H9 (cell line): ENCODE measurements around the gene AMACR. TPM values are rescaled to one million over a fixed set of nuclear protein-coding genes. Genes with fewer than 3 reads are reported as not detected.

Source experiments
- DNase-seq: peaks from one replicate; pipeline ENCODE4 v3.0.0-alpha.2; 2017
- H2AFZ ChIP-seq: one replicate; pipeline ENCODE4 v1.6.1; 2013; ENCODE audit warnings: mild to moderate bottlenecking, low read length, control low read depth, moderate library complexity
- H2AK5ac ChIP-seq: 2 replicates; pipeline ENCODE4 v1.6.1; 2013; ENCODE audit warnings: low read length, control low read depth, mixed read lengths; ENCODE audit not compliant: insufficient read length
- H2BK120ac ChIP-seq: one replicate; pipeline ENCODE4 v1.6.1; 2013; ENCODE audit warnings: low read depth, mild to moderate bottlenecking, low read length, control low read depth, inconsistent platforms; ENCODE audit not compliant: poor library complexity, severe bottlenecking
- H2BK12ac ChIP-seq: 2 replicates; pipeline ENCODE4 v1.6.1; 2013; ENCODE audit warnings: low read length, control low read depth, mixed read lengths, low read depth; ENCODE audit not compliant: insufficient read length
- H2BK15ac ChIP-seq: 2 replicates; pipeline ENCODE4 v1.6.1; 2013; ENCODE audit warnings: low read depth, low read length, control low read depth
- H2BK20ac ChIP-seq: one replicate; pipeline ENCODE4 v1.6.1; 2013; ENCODE audit warnings: low read depth, mild to moderate bottlenecking, low read length, control low read depth, inconsistent platforms; ENCODE audit not compliant: poor library complexity, severe bottlenecking
- H2BK5ac ChIP-seq: 2 replicates; pipeline ENCODE4 v1.6.1; 2013; ENCODE audit warnings: low read length, control low read depth, mixed read lengths; ENCODE audit not compliant: insufficient read length
- H3K14ac ChIP-seq: 2 replicates; pipeline ENCODE4 v1.6.1; 2013; ENCODE audit warnings: low read length, control low read depth; ENCODE audit not compliant: insufficient read depth
- H3K18ac ChIP-seq: 2 replicates; pipeline ENCODE4 v1.6.1; 2013; ENCODE audit warnings: low read depth, mild to moderate bottlenecking, mixed read lengths, low read length, control low read depth; ENCODE audit not compliant: insufficient read length
- H3K23ac ChIP-seq: 2 replicates; pipeline ENCODE4 v1.6.1; 2013; ENCODE audit warnings: low read length, control low read depth, mixed read lengths, low read depth; ENCODE audit not compliant: insufficient read length
- H3K23me2 ChIP-seq: 2 replicates; pipeline ENCODE4 v1.6.1; 2013; ENCODE audit warnings: low read depth, mild to moderate bottlenecking, mixed read lengths, low read length, control low read depth; ENCODE audit not compliant: insufficient read length, poor library complexity, severe bottlenecking
- H3K27ac ChIP-seq: 2 replicates; pipeline ENCODE4 v1.5.1; 2013; ENCODE audit warnings: low read length, control low read depth, mixed read lengths, low read depth; ENCODE audit not compliant: insufficient read length
- H3K27me3 ChIP-seq: 2 replicates; pipeline ENCODE4 v1.6.1; 2013; ENCODE audit warnings: low read length, control low read depth, inconsistent platforms; ENCODE audit not compliant: insufficient read depth
- H3K4ac ChIP-seq: 2 replicates; pipeline ENCODE4 v1.6.1; 2013; ENCODE audit warnings: low read depth, mild to moderate bottlenecking, control low read depth, inconsistent platforms, low read length, moderate library complexity
- H3K4me1 ChIP-seq: 2 replicates; pipeline ENCODE4 v1.6.1; 2013; ENCODE audit warnings: low read length, control low read depth, inconsistent platforms; ENCODE audit not compliant: insufficient read depth
- H3K4me2 ChIP-seq: 2 replicates; pipeline ENCODE4 v1.6.1; 2013; ENCODE audit warnings: low read length, control low read depth, mixed read lengths; ENCODE audit not compliant: insufficient read length, insufficient read depth
- H3K56ac ChIP-seq: 2 replicates; pipeline ENCODE4 v1.6.1; 2013; ENCODE audit warnings: low read depth, mild to moderate bottlenecking, mixed read lengths, low read length, control low read depth; ENCODE audit not compliant: insufficient read length
- H3K79me1 ChIP-seq: 2 replicates; pipeline ENCODE4 v1.6.1; 2013; ENCODE audit warnings: low read depth, mild to moderate bottlenecking, moderate library complexity, low read length, control low read depth, inconsistent platforms; ENCODE audit not compliant: insufficient read depth, poor library complexity, severe bottlenecking
- H3K79me2 ChIP-seq: 2 replicates; pipeline ENCODE4 v1.6.1; 2013; ENCODE audit warnings: low read length, control low read depth, inconsistent platforms; ENCODE audit not compliant: insufficient read depth
- H3K9ac ChIP-seq: 2 replicates; pipeline ENCODE4 v1.6.1; 2013; ENCODE audit warnings: low read length, control low read depth, mixed read lengths; ENCODE audit not compliant: insufficient read length; ENCODE audit errors: extremely low read depth
- H3K9me3 ChIP-seq: one replicate; pipeline ENCODE4 v1.6.1; 2013; ENCODE audit warnings: low read depth, low read length, inconsistent platforms; ENCODE audit not compliant: control insufficient read depth
- H3T11ph ChIP-seq: one replicate; pipeline ENCODE4 v1.6.1; 2013; ENCODE audit warnings: mild to moderate bottlenecking, low read length, control low read depth, inconsistent platforms
- H4K20me1 ChIP-seq: one replicate; pipeline ENCODE4 v1.6.1; 2013; ENCODE audit not compliant: control insufficient read depth, insufficient read length, insufficient read depth
- H4K5ac ChIP-seq: 2 replicates; pipeline ENCODE4 v1.6.1; 2013; ENCODE audit warnings: low read depth, mild to moderate bottlenecking, mixed read lengths, low read length, control low read depth; ENCODE audit not compliant: insufficient read length
- H4K8ac ChIP-seq: replicated peaks from 2 replicates; pipeline ENCODE4 v1.6.1; 2013; ENCODE audit warnings: low read length, control low read depth, mixed read lengths, low read depth; ENCODE audit not compliant: insufficient read length
- H4K91ac ChIP-seq: 2 replicates; pipeline ENCODE4 v1.6.1; 2013; ENCODE audit warnings: low read depth, mild to moderate bottlenecking, moderate library complexity, mixed read lengths, low read length, control low read depth; ENCODE audit not compliant: insufficient read length
- H3K27ac Mint-ChIP-seq, 3 experiments: 2 replicates in 2 of 3; 3 replicates in 1 of 3; pipeline ENCODE4 v1.8.0; 2020 to 2021; ENCODE audit warnings: mixed read lengths in 3 of 3, mild to moderate bottlenecking in 1 of 3, moderate library complexity in 1 of 3
- H3K27me3 Mint-ChIP-seq: 2 replicates; pipeline ENCODE4 v1.8.0; 2021; ENCODE audit warnings: low read depth, mild to moderate bottlenecking, moderate library complexity, mixed read lengths
- H3K36me3 Mint-ChIP-seq, 3 experiments: 2 replicates in 2 of 3; 3 replicates in 1 of 3; pipeline ENCODE4 v1.8.0; 2020 to 2021; ENCODE audit warnings: low read depth in 3 of 3, mixed read lengths in 3 of 3; ENCODE audit not compliant: insufficient read depth in 1 of 3
- H3K4me1 Mint-ChIP-seq, 2 experiments: 2 replicates each; pipeline ENCODE4 v1.8.0; 2020; ENCODE audit warnings: mixed read lengths in 2 of 2
- H3K4me3 Mint-ChIP-seq, 2 experiments: 2 replicates in 1 of 2; 3 replicates in 1 of 2; pipeline ENCODE4 v1.8.0; 2020 to 2021; ENCODE audit warnings: mild to moderate bottlenecking in 2 of 2, mixed read lengths in 2 of 2, moderate library complexity in 1 of 2
- H3K9me3 Mint-ChIP-seq, 2 experiments: 2 replicates in 1 of 2; 3 replicates in 1 of 2; pipeline ENCODE4 v1.8.0; 2020; ENCODE audit warnings: mild to moderate bottlenecking in 2 of 2, mixed read lengths in 2 of 2, moderate library complexity in 1 of 2
- WGBS: extraction: QIAGEN DNeasy Blood & Tissue Kit; methylation state at CpG from one replicate; pipeline ENCODE4 v1.1.7; 2013; ENCODE audit warnings: missing lambda C conversion rate, low lambda C conversion rate, mixed read lengths; ENCODE audit not compliant: insufficient read length; ENCODE audit errors: extremely low coverage; 5-methylcytosine and 5-hydroxymethylcytosine counted together
- total RNA-seq: library from RNA; stranded (reverse); gene quantifications from 2 replicates; pipeline ENCODE4 v1.2.1, GENCODE V29; 2021
- TF ChIP-seq, protein P1 (sequence below): fragments of 200-600 bp; sonication (generic); conservative IDR thresholded peaks from 3 replicates; pipeline ENCODE4 v1.8.0; 2021; ENCODE audit warnings: antibody characterized with exemption, mild to moderate bottlenecking

The AMACR gene
- total RNA-seq, 1 experiment from 2014 or later, result 9.7 TPM

DNA sequence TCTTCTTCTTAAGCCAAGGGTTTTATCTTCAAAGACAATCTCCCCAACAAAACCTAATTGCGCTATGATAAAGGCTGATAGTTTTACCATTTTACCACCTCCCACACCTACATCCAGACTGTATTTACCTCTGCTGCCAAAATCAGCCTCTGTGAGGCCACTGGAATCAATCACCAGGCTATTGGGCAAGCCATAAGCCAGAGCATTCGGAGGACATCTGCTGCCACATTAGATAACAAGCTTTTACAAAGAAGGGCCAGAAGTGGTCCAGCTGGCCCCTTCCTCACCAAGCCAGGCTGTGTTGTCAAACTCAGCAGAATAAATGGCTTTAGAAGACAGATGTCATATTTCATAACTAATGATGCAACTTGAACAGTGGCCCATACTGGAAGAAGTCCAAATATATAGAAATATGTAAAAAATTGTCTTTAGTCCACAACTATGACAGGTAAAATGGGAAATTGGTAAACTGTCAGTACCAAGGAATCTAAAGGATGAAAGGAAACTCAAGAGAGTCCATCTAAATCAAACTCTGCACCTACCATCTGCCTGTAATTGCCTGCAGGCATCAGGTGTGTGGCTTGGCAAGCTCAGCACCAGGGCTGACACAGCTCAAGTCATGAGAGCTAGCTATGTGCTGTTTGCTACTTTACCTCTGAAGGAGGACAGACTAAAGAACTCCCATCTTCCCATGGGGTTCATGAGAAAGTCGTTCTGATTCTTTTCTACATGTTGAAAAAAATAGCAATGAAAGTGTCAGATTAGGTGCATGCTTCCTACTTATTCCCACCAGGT lies 39.4 kb downstream of the AMACR start:
- no peaks in the 10 kb centered on the region for H3K9me3 Mint-ChIP-seq
- peaks cover 12 to 14% of the 10 kb centered on the region in 2 experiments; a peak in 3 of 4 replicates for H3K4me1 Mint-ChIP-seq
- H3K4me3 Mint-ChIP-seq, result no peak overlapping the region
- no peaks in the 10 kb centered on the region for H3K4me1 ChIP-seq
- no CpG with 5 or more reads among the region's 3 CpGs for WGBS
- no peaks in the 10 kb centered on the region for H3K27me3 Mint-ChIP-seq
- no peak overlapping the region for H2AK5ac ChIP-seq
- no peaks in the 10 kb centered on the region for H3K79me1 ChIP-seq
- H4K20me1 ChIP-seq, result no peaks in the 10 kb centered on the region
- no peak overlapping the region for H4K5ac ChIP-seq
- H3T11ph ChIP-seq, result no peak overlapping the region
- no peak overlapping the region for H3K56ac ChIP-seq
- no peaks in the 10 kb centered on the region for H3K27me3 ChIP-seq
- no peak overlapping the region for H2BK120ac ChIP-seq
- H2BK12ac ChIP-seq, result no peak overlapping the region
- no peak overlapping the region for H3K27ac Mint-ChIP-seq
- H4K8ac ChIP-seq, result no peak overlapping the region
- H3K4me2 ChIP-seq, result no peak overlapping the region
- no peak overlapping the region for H2BK5ac ChIP-seq
- H3K18ac ChIP-seq, result no peak overlapping the region
- no peak for DNase-seq
- no peak overlapping the region for H2BK20ac ChIP-seq
- no peak overlapping the region for H3K27ac ChIP-seq
- TF ChIP-seq, protein P1, sequence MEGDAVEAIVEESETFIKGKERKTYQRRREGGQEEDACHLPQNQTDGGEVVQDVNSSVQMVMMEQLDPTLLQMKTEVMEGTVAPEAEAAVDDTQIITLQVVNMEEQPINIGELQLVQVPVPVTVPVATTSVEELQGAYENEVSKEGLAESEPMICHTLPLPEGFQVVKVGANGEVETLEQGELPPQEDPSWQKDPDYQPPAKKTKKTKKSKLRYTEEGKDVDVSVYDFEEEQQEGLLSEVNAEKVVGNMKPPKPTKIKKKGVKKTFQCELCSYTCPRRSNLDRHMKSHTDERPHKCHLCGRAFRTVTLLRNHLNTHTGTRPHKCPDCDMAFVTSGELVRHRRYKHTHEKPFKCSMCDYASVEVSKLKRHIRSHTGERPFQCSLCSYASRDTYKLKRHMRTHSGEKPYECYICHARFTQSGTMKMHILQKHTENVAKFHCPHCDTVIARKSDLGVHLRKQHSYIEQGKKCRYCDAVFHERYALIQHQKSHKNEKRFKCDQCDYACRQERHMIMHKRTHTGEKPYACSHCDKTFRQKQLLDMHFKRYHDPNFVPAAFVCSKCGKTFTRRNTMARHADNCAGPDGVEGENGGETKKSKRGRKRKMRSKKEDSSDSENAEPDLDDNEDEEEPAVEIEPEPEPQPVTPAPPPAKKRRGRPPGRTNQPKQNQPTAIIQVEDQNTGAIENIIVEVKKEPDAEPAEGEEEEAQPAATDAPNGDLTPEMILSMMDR, result no peak
- no peaks in the 10 kb centered on the region for H3K79me2 ChIP-seq
- H2BK15ac ChIP-seq, result no peak overlapping the region
- no peak overlapping the region; the same call in 1 of the 2 replicates for H3K14ac ChIP-seq
- H3K9me3 ChIP-seq, result no peaks in the 10 kb centered on the region
- no peak overlapping the region for H3K23ac ChIP-seq
- no peaks in the 10 kb centered on the region for H3K23me2 ChIP-seq
- H3K4ac ChIP-seq, result no peak overlapping the region
- H2AFZ ChIP-seq, result no peak overlapping the region
- H3K9ac ChIP-seq, result no peak overlapping the region
- no peak overlapping the region for H4K91ac ChIP-seq
- no peaks in the 10 kb centered on the region for H3K36me3 Mint-ChIP-seq
